Measurements from ENCODE around the gene DNASE1. TPM values are rescaled to one million over a fixed set of nuclear protein-coding genes. Genes with fewer than 3 reads are reported as not detected.

Gene DNASE1
- total RNA-seq, 1 experiment from 2014 or later = 26.0 TPM

GRCh38 chr16:3650631-3651265 is 3.7 kb upstream of the DNASE1 start:
- no peak for TF ChIP-seq CTCF (IDR thresholded peaks at IDR 0.05; ENCODE audit: unreplicated experiment)
- Mint-ChIP-seq H3K9me3 (ENCODE audit: low read depth, unreplicated experiment) (no peaks in the 10 kb centered on the region), H3K27ac (ENCODE audit: unreplicated experiment) (no peak overlapping the region), H3K36me3 (ENCODE audit: insufficient read depth, unreplicated experiment) (peaks cover 64% of the 10 kb centered on the region), H3K27me3 (ENCODE audit: unreplicated experiment) (no peaks in the 10 kb centered on the region), H3K4me1 (ENCODE audit: low read depth, unreplicated experiment) (peaks cover 12% of the 10 kb centered on the region), H3K4me3 (ENCODE audit: low read depth, unreplicated experiment) (no peak overlapping the region)
- CTCF ChIA-PET = no interaction called here
- DNase-seq = no peak
- no TSS peak for BruUV-seq (replicated peaks)
- intact Hi-C loops (cut with micrococcal nuclease; ENCODE audit: unreplicated experiment) = no loop called here

DNA sequence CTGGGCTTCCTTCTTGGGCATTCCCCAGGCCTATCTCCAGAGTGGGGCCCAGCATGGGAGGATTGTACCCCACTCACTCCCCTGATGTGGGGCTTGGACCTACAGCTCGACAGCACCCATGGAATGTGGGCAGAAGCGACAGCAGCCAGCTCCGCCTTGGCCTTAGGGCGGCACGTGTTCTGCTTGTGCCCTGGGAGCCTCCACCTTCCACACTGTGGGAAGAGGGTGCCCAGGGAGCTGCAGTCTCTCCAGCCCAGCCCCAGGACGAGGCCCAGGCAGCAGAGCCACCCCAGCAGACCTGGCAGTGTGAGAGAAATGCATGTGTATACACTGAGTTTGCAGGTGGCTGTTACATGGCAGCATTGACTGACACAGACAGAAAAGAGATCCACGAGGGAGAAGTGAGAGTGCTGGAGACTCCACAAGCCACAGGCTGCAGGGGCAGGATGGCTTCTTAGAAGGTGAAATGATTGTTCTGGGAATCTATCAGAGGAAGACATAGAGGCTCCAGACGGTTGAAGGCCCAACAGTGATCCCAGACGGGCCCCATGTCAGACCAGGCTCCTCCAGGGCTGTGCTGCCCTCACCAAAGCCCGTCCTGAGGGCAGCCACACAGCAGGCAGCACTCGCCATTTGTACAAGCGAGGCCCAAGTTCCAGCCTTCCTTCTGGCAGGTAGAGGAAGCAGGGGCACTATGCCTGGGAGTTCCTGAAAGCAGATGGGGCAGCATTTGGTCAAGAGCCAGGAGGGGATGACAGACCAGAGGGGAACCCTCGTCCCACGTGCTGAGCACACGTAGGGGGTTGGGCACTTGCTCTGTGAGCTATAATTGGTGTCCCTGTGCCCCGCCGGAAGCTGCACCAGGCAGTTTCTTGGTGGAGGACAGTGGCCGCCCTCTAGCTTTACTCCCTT is 2.8 kb upstream of the DNASE1 start:
- Mint-ChIP-seq H3K27me3 (ENCODE audit: unreplicated experiment) (no peaks in the 10 kb centered on the region), H3K9me3 (ENCODE audit: low read depth, unreplicated experiment) (no peaks in the 10 kb centered on the region), H3K27ac (ENCODE audit: unreplicated experiment) (no peak overlapping the region), H3K36me3 (ENCODE audit: insufficient read depth, unreplicated experiment) (peaks cover 54% of the 10 kb centered on the region), H3K4me1 (ENCODE audit: low read depth, unreplicated experiment) (peaks cover 2% of the 10 kb centered on the region), H3K4me3 (ENCODE audit: low read depth, unreplicated experiment) (no peak overlapping the region)
- CTCF ChIA-PET = no interaction called here
- DNase-seq = no peak
- intact Hi-C loops (cut with micrococcal nuclease; ENCODE audit: unreplicated experiment) = no loop called here
- TF ChIP-seq CTCF (IDR thresholded peaks at IDR 0.05; ENCODE audit: unreplicated experiment) = no peak
- BruUV-seq (replicated peaks) = no TSS peak

- Mint-ChIP-seq H3K27me3 (ENCODE audit: unreplicated experiment) (no peaks in the 10 kb centered on the region), H3K36me3 (ENCODE audit: insufficient read depth, unreplicated experiment) (peaks cover 61% of the 10 kb centered on the region), H3K4me3 (ENCODE audit: low read depth, unreplicated experiment) (no peak overlapping the region), H3K9me3 (ENCODE audit: low read depth, unreplicated experiment) (no peaks in the 10 kb centered on the region), H3K4me1 (ENCODE audit: low read depth, unreplicated experiment) (no peaks in the 10 kb centered on the region), H3K27ac (ENCODE audit: unreplicated experiment) (no peak overlapping the region)
- intact Hi-C loops (cut with micrococcal nuclease; ENCODE audit: unreplicated experiment) = no loop called here
- no peak for TF ChIP-seq CTCF (IDR thresholded peaks at IDR 0.05; ENCODE audit: unreplicated experiment)
- CTCF ChIA-PET = interaction anchor here (0.6 kb wide), 1 partner anchor 459 kb away, joined by 3 read pairs; no protein-coding TSS in a partner anchor
- no peak for DNase-seq
- BruUV-seq (replicated peaks) = no TSS peak
These were observed 1.9 kb upstream of the DNASE1 start for GRCh38 chr16:3652373-3653195.

DNA sequence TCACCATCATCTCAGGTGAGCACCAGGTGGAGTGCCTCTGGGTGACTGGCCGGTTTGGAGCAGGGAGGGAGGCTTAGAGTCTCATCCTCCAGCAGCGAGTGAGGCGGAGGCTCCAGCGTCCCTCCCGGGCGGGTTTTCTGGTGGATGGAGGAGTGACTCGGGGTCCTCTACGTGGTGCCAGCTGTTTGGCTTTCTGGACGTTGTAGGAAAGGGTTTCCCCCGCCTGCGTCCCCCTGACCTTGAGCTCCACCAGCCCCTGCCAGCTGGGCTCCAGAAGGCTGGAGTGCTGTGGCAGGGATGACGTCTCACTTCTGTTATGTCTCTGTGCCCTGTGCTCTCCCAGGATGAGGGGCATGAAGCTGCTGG is 522 bp downstream of the DNASE1 start:
- H3K4me1 Mint-ChIP-seq (ENCODE audit: low read depth, unreplicated experiment) = no peaks in the 10 kb centered on the region
- no peak for TF ChIP-seq CTCF (IDR thresholded peaks at IDR 0.05; ENCODE audit: unreplicated experiment)
- H3K27me3 Mint-ChIP-seq (ENCODE audit: unreplicated experiment) = no peaks in the 10 kb centered on the region
- no peak overlapping the region for H3K4me3 Mint-ChIP-seq (ENCODE audit: low read depth, unreplicated experiment)
- intact Hi-C loops (cut with micrococcal nuclease; ENCODE audit: unreplicated experiment) = no loop called here
- no peak for DNase-seq
- no peaks in the 10 kb centered on the region for H3K9me3 Mint-ChIP-seq (ENCODE audit: low read depth, unreplicated experiment)
- BruUV-seq (replicated peaks) = no TSS peak
- peaks cover 72% of the 10 kb centered on the region for H3K36me3 Mint-ChIP-seq (ENCODE audit: insufficient read depth, unreplicated experiment)
- H3K27ac Mint-ChIP-seq (ENCODE audit: unreplicated experiment) = no peak overlapping the region
- CTCF ChIA-PET = interaction anchor here (1.1 kb wide), 1 partner anchor 30 kb away, joined by 3 read pairs; no protein-coding TSS in a partner anchor
